NCI-H1694 treated with DMSO at 0.1 percent for 48 hours (cell line): Measurements from ENCODE around the gene MLX.
"Not testable (repeated sequence)": the region's sequence is repeated elsewhere in the genome, so short reads cannot be mapped to it uniquely, and the experiment has no call there.

Source experiments
- DNase-seq: peaks from one replicate; lab custom pipeline; 2025; lab: John Stamatoyannopoulos, UW

Gene MLX

GRCh38 chr17:42555122-42555622 is 11.7 kb upstream of the MLX start:
- no peak for DNase-seq

- not testable (repeated sequence) for DNase-seq
These were observed 10.8 kb upstream of the MLX start for GRCh38 chr17:42555961-42556617.

GRCh38 chr17:42559075-42559474 is 7.8 kb upstream of the MLX start:
- no peak for DNase-seq

- no peak for DNase-seq
These were observed 6.7 kb upstream of the MLX start for GRCh38 chr17:42560246-42560645.

GRCh38 chr17:42561897-42562387 is 5.0 kb upstream of the MLX start, which contains the start of gene COASY:
Gene COASY, plus strand, starts transcription at chr17:42562148. Its CDS starts 475 bp downstream, at chr17:42562623.
- peak; percentile 97 for DNase-seq

GRCh38 chr17:42562388-42563142 is 4.3 kb upstream of the MLX start:
- no peak for DNase-seq

GRCh38 chr17:42563143-42563509 is 3.8 kb upstream of the MLX start:
- no peak for DNase-seq

GRCh38 chr17:42563543-42563942 is 3.4 kb upstream of the MLX start:
- no peak for DNase-seq

GRCh38 chr17:42563950-42564349 is 3.0 kb upstream of the MLX start:
- no peak for DNase-seq

GRCh38 chr17:42564815-42565522 is 1.9 kb upstream of the MLX start:
- no peak for DNase-seq

GRCh38 chr17:42565523-42566214 is 1.2 kb upstream of the MLX start:
- DNase-seq, result no peak

GRCh38 chr17:42566215-42566882 is 551 bp upstream of the MLX start:
- no peak for DNase-seq

GRCh38 chr17:42568341-42569111 is 1.6 kb downstream of the MLX start:
- no peak for DNase-seq

GRCh38 chr17:42571435-42572225 is 4.7 kb downstream of the MLX start:
- no peak for DNase-seq

GRCh38 chr17:42573095-42573494 is 6.2 kb downstream of the MLX start:
- DNase-seq, result no peak

GRCh38 chr17:42574463-42574862 is 7.6 kb downstream of the MLX start:
- no peak for DNase-seq

- no peak for DNase-seq
These were observed 10.2 kb downstream of the MLX start for GRCh38 chr17:42577140-42577531.

- DNase-seq, result peak; percentile 92
These were observed 10.8 kb downstream of the MLX start, which contains the start of gene PSMC3IP for GRCh38 chr17:42577532-42578281. Gene PSMC3IP, minus strand, starts transcription at chr17:42577729. Its CDS starts 43 bp downstream, at chr17:42577686.

GRCh38 chr17:42578282-42578869 is 11.5 kb downstream of the MLX start:
- peak; percentile 83 for DNase-seq
